GOT3 (cell line): ENCODE data around the gene UNC119B.
"Not testable (repeated sequence)": the region's sequence is repeated elsewhere in the genome, so short reads cannot be mapped to it uniquely, and the experiment has no call there.

Source experiments
- DNase-seq: peaks from one replicate; lab custom pipeline; 2025; ENCODE audit warnings: mixed read lengths; lab: John Stamatoyannopoulos, UW

UNC119B gene

GRCh38 chr12:120719496-120720233, 9.4 kb downstream of the UNC119B start:
- no peak for DNase-seq

GRCh38 chr12:120720234-120720986, 10.2 kb downstream of the UNC119B start:
- no peak for DNase-seq

- no peak for DNase-seq
These were observed 10.9 kb downstream of the UNC119B start for GRCh38 chr12:120720987-120721801.

DNA sequence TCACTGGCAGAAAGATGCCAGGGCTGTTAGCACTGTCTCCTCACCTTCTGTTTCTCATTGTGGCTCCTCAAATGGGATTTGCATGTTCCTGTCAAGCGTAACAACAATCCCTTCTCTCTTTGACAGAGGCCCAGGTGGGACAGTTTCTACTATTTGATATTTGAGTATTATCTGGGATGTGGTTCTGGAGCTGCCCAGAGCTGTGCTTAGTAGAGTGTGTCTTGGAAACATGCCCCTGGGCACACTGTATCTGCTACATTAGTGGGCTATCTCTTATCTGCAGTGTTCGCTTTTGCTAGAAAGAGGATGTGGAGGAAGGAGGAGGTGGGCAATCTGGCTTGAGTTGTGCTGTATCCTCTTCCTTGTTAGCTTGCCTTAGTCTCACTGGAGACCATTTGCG, 11.6 kb downstream of the UNC119B start:
- DNase-seq, result no peak

GRCh38 chr12:120722784-120723183, 12.5 kb downstream of the UNC119B start:
- DNase-seq, result no peak

GRCh38 chr12:120724720-120725119, 14.5 kb downstream of the UNC119B start:
- DNase-seq, result no peak

GRCh38 chr12:120725151-120725658, 14.9 kb downstream of the UNC119B start:
- DNase-seq, result no peak

DNA sequence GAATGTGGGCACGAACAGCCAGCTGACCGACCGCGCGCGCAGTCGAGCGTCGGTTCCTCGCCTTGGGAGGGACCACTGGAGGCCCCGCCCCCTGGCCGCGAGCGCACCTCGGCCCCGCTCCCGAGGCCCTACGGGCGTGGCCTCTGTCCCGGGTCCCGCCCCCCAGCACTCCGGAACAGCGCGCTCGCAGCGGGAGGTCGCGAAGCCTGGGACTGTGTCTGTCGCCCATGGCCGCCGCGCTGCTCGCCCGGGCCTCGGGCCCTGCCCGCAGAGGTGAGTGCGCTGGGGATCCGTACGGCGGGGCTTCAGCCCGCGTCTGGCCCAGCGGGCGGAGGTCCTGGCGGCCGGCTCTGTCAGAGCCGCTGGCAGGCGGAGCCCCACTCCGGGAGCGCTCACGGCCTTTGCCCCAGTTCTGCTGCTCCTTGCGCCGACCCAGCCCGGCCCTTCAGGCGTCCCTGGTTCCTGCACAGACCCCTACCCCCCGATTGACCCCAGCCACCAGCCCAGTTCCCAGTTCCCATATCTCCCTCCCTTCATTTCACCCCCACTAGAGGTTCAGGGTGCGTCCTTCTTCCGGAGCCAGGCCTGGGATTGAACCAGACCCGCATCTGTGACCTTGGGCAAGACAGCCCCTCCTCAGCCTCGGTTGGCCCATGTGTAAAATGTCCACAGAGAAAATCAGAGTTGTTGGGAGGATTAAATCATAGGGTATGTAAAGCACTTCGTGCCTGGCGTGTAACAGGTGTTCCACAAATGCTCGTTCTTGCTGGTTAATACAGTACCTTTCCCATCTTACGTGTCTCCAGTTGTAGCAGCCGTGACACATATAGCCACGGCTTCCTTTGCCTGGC, 15.6 kb downstream of the UNC119B start, which contains the start of gene ACADS:
Gene ACADS, plus strand, starts transcription at position 168 of the 851 bp plus-strand sequence. Its CDS starts 60 bp downstream, at position 228.
- peak; percentile 27 for DNase-seq

GRCh38 chr12:120726510-120726793, 16.2 kb downstream of the UNC119B start:
- no peak for DNase-seq

DNA sequence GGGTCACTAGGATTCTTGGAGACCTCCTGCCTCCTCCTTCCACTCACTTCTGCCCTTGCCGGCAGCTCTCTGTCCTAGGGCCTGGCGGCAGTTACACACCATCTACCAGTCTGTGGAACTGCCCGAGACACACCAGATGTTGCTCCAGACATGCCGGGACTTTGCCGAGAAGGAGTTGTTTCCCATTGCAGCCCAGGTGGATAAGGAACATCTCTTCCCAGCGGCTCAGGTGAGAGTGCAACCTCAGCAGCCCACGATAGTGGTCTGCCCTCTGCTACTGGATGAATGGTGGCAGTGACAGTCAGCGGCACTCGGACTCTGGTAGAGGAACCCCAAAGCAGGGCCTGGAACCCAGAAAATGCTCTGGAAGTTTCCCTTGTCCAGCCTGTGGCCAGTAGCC, 16.7 kb downstream of the UNC119B start:
- DNase-seq, result no peak

- DNase-seq, result not testable (repeated sequence)
These were observed 21.9 kb downstream of the UNC119B start for GRCh38 chr12:120732198-120732597.

DNA sequence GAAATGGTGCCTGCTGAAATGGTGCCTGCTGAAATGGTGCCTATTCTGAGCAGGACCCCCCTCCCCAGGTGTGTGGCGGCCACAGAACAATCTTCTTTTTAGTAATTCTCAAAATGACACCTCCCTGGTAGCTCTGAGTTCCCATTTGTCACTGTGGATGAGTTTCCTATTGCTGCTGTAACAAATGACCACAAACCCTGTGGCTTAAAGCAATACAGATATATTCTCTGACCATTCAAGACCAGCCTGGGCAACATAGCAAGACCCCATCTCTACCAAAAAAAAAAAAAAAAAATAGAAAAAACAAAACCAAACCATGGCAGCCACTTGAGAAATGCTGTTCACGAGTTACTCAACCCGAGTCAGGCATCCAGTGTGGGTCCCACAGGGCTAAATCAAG, 23.3 kb downstream of the UNC119B start:
- no peak for DNase-seq

DNA sequence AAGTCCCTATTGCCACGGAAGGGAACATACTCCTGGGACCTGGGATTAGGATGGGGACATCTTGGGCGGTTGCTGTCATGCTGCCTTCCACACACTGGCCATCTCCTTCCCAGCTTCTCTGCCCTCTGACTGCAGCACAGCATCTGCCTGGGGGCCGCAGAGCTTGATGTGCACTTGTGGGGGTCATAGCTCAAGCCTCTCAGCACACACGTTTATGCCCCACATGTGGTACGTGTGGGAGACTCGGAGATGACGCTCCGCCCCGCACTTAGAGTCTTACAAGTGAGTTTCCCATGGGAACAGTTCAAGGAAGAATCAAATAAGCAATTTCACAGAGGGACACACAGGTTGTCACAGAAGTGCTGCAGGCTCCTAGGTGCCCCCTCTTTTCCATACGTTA, 24.0 kb downstream of the UNC119B start:
- no peak for DNase-seq

DNA sequence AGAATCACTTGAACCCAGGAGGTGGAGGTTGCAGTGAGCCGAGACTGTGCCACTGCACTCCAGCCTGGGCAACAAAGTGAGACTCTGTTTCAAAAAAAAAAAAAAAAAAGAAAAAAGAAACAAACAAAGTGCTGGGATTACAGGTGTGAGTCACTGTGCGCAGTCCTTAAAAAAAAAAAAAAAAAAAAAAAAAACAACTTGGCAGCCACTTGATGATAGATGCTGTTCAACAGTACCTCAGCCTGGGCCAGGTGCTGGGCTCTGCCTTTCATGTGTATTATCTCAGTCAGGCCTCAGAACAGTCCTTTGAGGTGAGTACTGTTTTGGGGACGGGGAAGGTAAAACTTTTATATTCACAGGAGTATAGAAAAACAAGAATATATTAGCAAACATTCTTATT, 24.9 kb downstream of the UNC119B start:
- DNase-seq, result no peak

- DNase-seq, result no peak
These were observed 26.4 kb downstream of the UNC119B start for GRCh38 chr12:120736404-120737331.

DNA sequence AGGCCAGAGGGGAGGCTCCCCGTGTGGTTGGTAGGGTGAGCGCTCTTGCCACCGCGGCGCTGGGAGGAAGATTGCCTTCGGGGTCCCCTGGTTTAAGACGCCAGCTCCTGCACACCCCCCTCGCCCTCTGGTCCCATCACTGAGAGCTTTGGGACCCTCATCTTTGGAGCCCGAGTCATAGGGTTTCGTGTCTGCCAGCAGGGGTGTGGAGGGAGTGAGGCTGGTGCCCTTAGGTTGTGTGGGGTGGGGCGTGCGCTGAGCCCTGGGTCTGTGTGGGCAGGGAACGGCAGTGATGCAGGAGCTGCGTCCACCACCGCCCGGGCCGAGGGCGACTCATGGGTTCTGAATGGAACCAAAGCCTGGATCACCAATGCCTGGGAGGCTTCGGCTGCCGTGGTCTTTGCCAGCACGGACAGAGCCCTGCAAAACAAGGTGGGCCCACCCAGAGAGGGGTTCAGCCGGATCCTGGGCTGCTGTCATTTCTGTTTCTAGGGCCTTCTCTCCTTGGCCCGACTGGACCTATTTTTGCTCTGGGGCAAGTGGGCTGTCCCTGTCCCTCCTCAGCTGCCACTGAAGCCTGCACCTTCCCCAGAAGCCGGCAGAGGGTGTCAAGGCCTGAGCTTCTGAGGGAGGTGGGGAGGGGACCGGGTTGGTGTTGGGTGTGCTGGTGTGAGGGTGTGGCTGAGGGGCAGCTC, 27.4 kb downstream of the UNC119B start:
- no peak for DNase-seq

DNA sequence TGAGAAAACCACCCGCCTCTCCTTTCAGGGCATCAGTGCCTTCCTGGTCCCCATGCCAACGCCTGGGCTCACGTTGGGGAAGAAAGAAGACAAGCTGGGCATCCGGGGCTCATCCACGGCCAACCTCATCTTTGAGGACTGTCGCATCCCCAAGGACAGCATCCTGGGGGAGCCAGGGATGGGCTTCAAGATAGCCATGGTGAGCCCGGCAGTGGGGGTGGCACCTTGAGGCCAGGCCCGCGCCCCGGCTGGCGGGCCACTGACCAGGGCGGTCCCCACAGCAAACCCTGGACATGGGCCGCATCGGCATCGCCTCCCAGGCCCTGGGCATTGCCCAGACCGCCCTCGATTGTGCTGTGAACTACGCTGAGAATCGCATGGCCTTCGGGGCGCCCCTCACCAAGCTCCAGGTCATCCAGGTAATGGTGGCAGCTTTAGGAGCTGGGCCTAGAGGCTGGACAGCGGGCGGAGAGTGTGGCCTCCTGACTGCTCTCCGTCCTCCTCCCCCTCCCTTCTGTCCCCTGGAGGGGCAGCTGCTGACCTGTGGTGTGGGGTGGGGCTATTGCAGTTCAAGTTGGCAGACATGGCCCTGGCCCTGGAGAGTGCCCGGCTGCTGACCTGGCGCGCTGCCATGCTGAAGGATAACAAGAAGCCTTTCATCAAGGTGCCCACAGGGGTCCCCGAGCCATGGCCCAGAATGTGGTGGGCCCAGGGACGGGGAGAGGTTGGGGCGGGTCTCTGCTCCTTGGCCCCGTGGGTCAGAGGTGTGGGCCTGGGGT, 28.2 kb downstream of the UNC119B start:
- no peak for DNase-seq

GRCh38 chr12:120739031-120739762, 28.9 kb downstream of the UNC119B start:
- no peak for DNase-seq
